ENCODE measurements around the gene BCL11B. TPM values are rescaled to one million over a fixed set of nuclear protein-coding genes. Genes with fewer than 3 reads are reported as not detected.

BCL11B gene
- total RNA-seq, 1 donor from 2014 or later, result 2.6 TPM

- no peak overlapping the region for H3K4me3 Mint-ChIP-seq (ENCODE audit: unreplicated experiment)
- TF ChIP-seq, protein P1, sequence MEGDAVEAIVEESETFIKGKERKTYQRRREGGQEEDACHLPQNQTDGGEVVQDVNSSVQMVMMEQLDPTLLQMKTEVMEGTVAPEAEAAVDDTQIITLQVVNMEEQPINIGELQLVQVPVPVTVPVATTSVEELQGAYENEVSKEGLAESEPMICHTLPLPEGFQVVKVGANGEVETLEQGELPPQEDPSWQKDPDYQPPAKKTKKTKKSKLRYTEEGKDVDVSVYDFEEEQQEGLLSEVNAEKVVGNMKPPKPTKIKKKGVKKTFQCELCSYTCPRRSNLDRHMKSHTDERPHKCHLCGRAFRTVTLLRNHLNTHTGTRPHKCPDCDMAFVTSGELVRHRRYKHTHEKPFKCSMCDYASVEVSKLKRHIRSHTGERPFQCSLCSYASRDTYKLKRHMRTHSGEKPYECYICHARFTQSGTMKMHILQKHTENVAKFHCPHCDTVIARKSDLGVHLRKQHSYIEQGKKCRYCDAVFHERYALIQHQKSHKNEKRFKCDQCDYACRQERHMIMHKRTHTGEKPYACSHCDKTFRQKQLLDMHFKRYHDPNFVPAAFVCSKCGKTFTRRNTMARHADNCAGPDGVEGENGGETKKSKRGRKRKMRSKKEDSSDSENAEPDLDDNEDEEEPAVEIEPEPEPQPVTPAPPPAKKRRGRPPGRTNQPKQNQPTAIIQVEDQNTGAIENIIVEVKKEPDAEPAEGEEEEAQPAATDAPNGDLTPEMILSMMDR (IDR thresholded peaks at IDR 0.05; ENCODE audit: partially characterized antibody, unreplicated experiment), result no peak
- H3K4me1 Mint-ChIP-seq (ENCODE audit: low read depth, unreplicated experiment), result peaks cover 20% of the 10 kb centered on the region
- H3K27ac Mint-ChIP-seq (ENCODE audit: unreplicated experiment), result no peak overlapping the region
- DNase-seq, result no peak
- H3K27me3 Mint-ChIP-seq (ENCODE audit: unreplicated experiment), result peaks cover 2% of the 10 kb centered on the region
- H3K36me3 Mint-ChIP-seq (ENCODE audit: unreplicated experiment), result no peaks in the 10 kb centered on the region
- peaks cover 5% of the 10 kb centered on the region for H3K9me3 Mint-ChIP-seq (ENCODE audit: unreplicated experiment)
Observed at GRCh38 chr14:99192830-99193229, 79.2 kb downstream of the BCL11B start.

DNA sequence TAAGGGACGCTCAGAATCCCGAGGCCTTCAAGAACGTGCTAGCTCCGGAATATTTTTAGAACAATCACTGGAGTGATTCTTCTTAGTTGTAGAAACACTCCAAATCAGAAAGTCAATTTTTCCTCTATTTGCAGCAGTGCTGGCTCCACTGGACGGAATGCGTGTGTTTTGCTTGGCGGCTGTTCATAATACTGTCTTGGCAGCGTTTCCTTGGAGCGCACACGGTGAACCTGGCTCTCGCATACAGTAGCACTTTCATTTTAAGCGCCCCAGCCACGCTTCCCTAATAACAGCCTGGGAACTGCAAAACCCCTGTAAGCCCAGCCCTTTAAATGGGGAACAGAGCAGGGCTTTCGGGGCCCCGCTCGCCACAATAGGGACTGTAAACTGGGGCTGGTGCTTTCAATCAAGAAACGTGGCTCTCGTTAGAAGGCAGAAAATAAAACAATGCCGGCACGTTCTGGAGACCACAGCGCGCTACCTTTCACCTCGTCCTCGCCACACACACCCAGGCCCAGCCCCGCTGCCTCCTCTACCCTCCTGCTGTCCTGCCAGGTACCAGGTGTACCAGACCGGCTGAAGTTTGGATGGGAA, 79.9 kb downstream of the BCL11B start:
- TF ChIP-seq, protein P1 (IDR thresholded peaks at IDR 0.05; ENCODE audit: partially characterized antibody, unreplicated experiment), result no peak
- DNase-seq, result no peak
- peaks cover 2% of the 10 kb centered on the region for H3K27me3 Mint-ChIP-seq (ENCODE audit: unreplicated experiment)
- H3K27ac Mint-ChIP-seq (ENCODE audit: unreplicated experiment), result no peak overlapping the region
- H3K9me3 Mint-ChIP-seq (ENCODE audit: unreplicated experiment), result peaks cover 2% of the 10 kb centered on the region
- peaks cover 26% of the 10 kb centered on the region for H3K4me1 Mint-ChIP-seq (ENCODE audit: low read depth, unreplicated experiment)
- H3K36me3 Mint-ChIP-seq (ENCODE audit: unreplicated experiment), result no peaks in the 10 kb centered on the region
- no peak overlapping the region for H3K4me3 Mint-ChIP-seq (ENCODE audit: unreplicated experiment)

DNA sequence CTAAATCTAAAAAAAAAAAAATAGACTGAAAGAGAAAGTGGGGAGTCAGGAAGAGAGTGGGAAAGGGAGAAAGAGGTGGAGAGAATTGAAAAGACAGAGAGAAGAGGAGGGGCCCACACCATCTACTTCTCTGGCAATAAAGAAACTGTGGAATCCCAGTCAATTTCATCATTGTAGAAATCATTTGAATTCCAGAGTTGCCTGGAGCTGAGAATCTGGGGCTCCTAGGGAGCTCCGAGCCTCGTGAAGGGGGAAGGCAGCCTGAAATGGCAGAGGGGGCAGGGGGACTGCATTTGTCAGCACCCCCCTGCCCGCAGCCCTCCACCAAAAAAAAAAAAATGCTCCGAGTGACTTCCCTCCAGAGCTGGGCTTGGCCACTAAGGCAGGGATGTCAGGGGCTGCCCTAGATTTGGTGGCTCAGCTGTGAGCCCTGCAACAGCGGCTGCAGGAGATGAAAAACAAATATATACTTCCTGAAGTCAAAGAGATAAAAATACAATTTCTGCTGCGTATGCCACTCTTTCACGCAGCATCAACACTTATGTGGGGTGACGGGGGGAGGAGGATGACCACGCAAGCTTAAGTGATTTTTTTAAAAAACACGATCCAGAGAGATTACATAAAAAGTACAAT, 80.5 kb downstream of the BCL11B start:
- Mint-ChIP-seq H3K4me1 (ENCODE audit: low read depth, unreplicated experiment) (peaks cover 29% of the 10 kb centered on the region), H3K36me3 (ENCODE audit: unreplicated experiment) (no peaks in the 10 kb centered on the region), H3K27me3 (ENCODE audit: unreplicated experiment) (no peaks in the 10 kb centered on the region), H3K4me3 (ENCODE audit: unreplicated experiment) (no peak overlapping the region), H3K9me3 (ENCODE audit: unreplicated experiment) (peaks cover 1% of the 10 kb centered on the region), H3K27ac (ENCODE audit: unreplicated experiment) (no peak overlapping the region)
- no peak for DNase-seq
- TF ChIP-seq, protein P1 (IDR thresholded peaks at IDR 0.05; ENCODE audit: partially characterized antibody, unreplicated experiment), result no peak

GRCh38 chr14:99190696-99191394, 81.2 kb downstream of the BCL11B start:
- H3K4me1 Mint-ChIP-seq (ENCODE audit: low read depth, unreplicated experiment), result peaks cover 29% of the 10 kb centered on the region
- H3K27me3 Mint-ChIP-seq (ENCODE audit: unreplicated experiment), result no peaks in the 10 kb centered on the region
- no peak overlapping the region for H3K27ac Mint-ChIP-seq (ENCODE audit: unreplicated experiment)
- H3K4me3 Mint-ChIP-seq (ENCODE audit: unreplicated experiment), result no peak overlapping the region
- DNase-seq, result no peak
- TF ChIP-seq, protein P1 (IDR thresholded peaks at IDR 0.05; ENCODE audit: partially characterized antibody, unreplicated experiment), result no peak
- H3K36me3 Mint-ChIP-seq (ENCODE audit: unreplicated experiment), result no peaks in the 10 kb centered on the region
- peaks cover 1% of the 10 kb centered on the region for H3K9me3 Mint-ChIP-seq (ENCODE audit: unreplicated experiment)

All from glutamatergic neuron (in vitro differentiated cells).